Activated naive CD8-positive, alpha-beta T cell treated with anti-CD3 and anti-CD28 coated beads, Interleukin-2, amount 50 U/mL, for 24 hours (primary cell): ENCODE results near the gene SDK2.

Experiments used
- ATAC-seq: fragments of 150-1000 bp; cut with Tn5 transposase; one replicate; pipeline ENCODE4 v1.10.0; 2021
- DNase-seq: peaks from one replicate; pipeline ENCODE4 v3.0.0; 2021
- H3K27ac Mint-ChIP-seq: one replicate; pipeline ENCODE4 v1.8.0; 2021; ENCODE audit warnings: mild to moderate bottlenecking, mixed read lengths
- H3K27me3 Mint-ChIP-seq: one replicate; pipeline ENCODE4 v1.8.0; 2021; ENCODE audit warnings: mixed read lengths
- H3K36me3 Mint-ChIP-seq: one replicate; pipeline ENCODE4 v1.8.0; 2021; ENCODE audit warnings: low read depth, mixed read lengths
- H3K4me1 Mint-ChIP-seq: one replicate; pipeline ENCODE4 v1.8.0; 2021; ENCODE audit warnings: mixed read lengths
- H3K4me3 Mint-ChIP-seq: one replicate; pipeline ENCODE4 v1.8.0; 2021; ENCODE audit warnings: mild to moderate bottlenecking, moderate library complexity, mixed read lengths
- H3K9me3 Mint-ChIP-seq: one replicate; pipeline ENCODE4 v1.8.0; 2021; ENCODE audit warnings: mixed read lengths

The SDK2 gene

GRCh38 chr17:73667181-73667959 is 23.1 kb upstream of the SDK2 start:
- peak; percentile 8 for DNase-seq
- peaks cover 6% of the 10 kb centered on the region for H3K9me3 Mint-ChIP-seq
- H3K4me3 Mint-ChIP-seq, result peak overlapping the region; percentile 32
- H3K27ac Mint-ChIP-seq, result no peak overlapping the region
- ATAC-seq, result no peak
- H3K4me1 Mint-ChIP-seq, result peaks cover 16% of the 10 kb centered on the region
- H3K27me3 Mint-ChIP-seq, result no peaks in the 10 kb centered on the region
- no peaks in the 10 kb centered on the region for H3K36me3 Mint-ChIP-seq

- Mint-ChIP-seq H3K36me3 (no peaks in the 10 kb centered on the region), H3K4me3 (no peak overlapping the region), H3K27ac (no peak overlapping the region), H3K27me3 (no peaks in the 10 kb centered on the region), H3K4me1 (peaks cover 16% of the 10 kb centered on the region), H3K9me3 (no peaks in the 10 kb centered on the region)
- ATAC-seq (no peak), DNase-seq (no peak)
These were observed 19.4 kb upstream of the SDK2 start for GRCh38 chr17:73663614-73664013.

- ATAC-seq, result no peak
- Mint-ChIP-seq H3K36me3 (no peaks in the 10 kb centered on the region), H3K4me1 (peaks cover 3% of the 10 kb centered on the region), H3K4me3 (no peak overlapping the region), H3K9me3 (no peaks in the 10 kb centered on the region), H3K27ac (no peak overlapping the region), H3K27me3 (no peaks in the 10 kb centered on the region)
- no peak for DNase-seq
These were observed 16.1 kb upstream of the SDK2 start for GRCh38 chr17:73660366-73660765.

GRCh38 chr17:73658821-73659515 is 14.7 kb upstream of the SDK2 start:
- DNase-seq, result no peak
- Mint-ChIP-seq H3K4me3 (no peak overlapping the region), H3K36me3 (peaks cover 4% of the 10 kb centered on the region), H3K27me3 (no peaks in the 10 kb centered on the region), H3K27ac (no peak overlapping the region), H3K4me1 (peaks cover 3% of the 10 kb centered on the region), H3K9me3 (peaks cover 11% of the 10 kb centered on the region)
- ATAC-seq, result no peak

- Mint-ChIP-seq H3K27me3 (no peaks in the 10 kb centered on the region), H3K4me3 (no peak overlapping the region), H3K9me3 (peaks cover 20% of the 10 kb centered on the region), H3K36me3 (peaks cover 4% of the 10 kb centered on the region), H3K4me1 (peaks cover 3% of the 10 kb centered on the region), H3K27ac (no peak overlapping the region)
- DNase-seq, result peak; percentile 32
- ATAC-seq, result peak; percentile 40
These were observed 13.3 kb upstream of the SDK2 start for GRCh38 chr17:73657473-73658116.

GRCh38 chr17:73654241-73654640 is 10.0 kb upstream of the SDK2 start:
- no peak overlapping the region for H3K4me3 Mint-ChIP-seq
- peaks cover 4% of the 10 kb centered on the region for H3K36me3 Mint-ChIP-seq
- peaks cover 20% of the 10 kb centered on the region for H3K9me3 Mint-ChIP-seq
- ATAC-seq (no peak), DNase-seq (no peak)
- peaks cover 3% of the 10 kb centered on the region for H3K4me1 Mint-ChIP-seq
- H3K27ac Mint-ChIP-seq, result no peak overlapping the region
- H3K27me3 Mint-ChIP-seq, result no peaks in the 10 kb centered on the region

- Mint-ChIP-seq H3K9me3 (peaks cover 20% of the 10 kb centered on the region), H3K27me3 (no peaks in the 10 kb centered on the region), H3K4me3 (no peak overlapping the region), H3K4me1 (peaks cover 3% of the 10 kb centered on the region), H3K27ac (no peak overlapping the region), H3K36me3 (peaks cover 4% of the 10 kb centered on the region)
- DNase-seq (no peak), ATAC-seq (no peak)
These were observed 9.6 kb upstream of the SDK2 start for GRCh38 chr17:73653810-73654209.

- Mint-ChIP-seq H3K27me3 (no peaks in the 10 kb centered on the region), H3K9me3 (peaks cover 20% of the 10 kb centered on the region), H3K4me3 (no peak overlapping the region), H3K36me3 (peaks cover 4% of the 10 kb centered on the region), H3K4me1 (peaks cover 3% of the 10 kb centered on the region), H3K27ac (no peak overlapping the region)
- DNase-seq (no peak), ATAC-seq (no peak)
These were observed 8.7 kb upstream of the SDK2 start for GRCh38 chr17:73652886-73653480.

- Mint-ChIP-seq H3K4me1 (peaks cover 6% of the 10 kb centered on the region), H3K4me3 (no peak overlapping the region), H3K9me3 (peaks cover 20% of the 10 kb centered on the region), H3K27me3 (peaks cover 5% of the 10 kb centered on the region), H3K36me3 (peaks cover 4% of the 10 kb centered on the region), H3K27ac (no peak overlapping the region)
- no peak for DNase-seq
- no peak for ATAC-seq
These were observed 6.5 kb upstream of the SDK2 start for GRCh38 chr17:73650617-73651200.

- Mint-ChIP-seq H3K9me3 (peaks cover 20% of the 10 kb centered on the region), H3K27me3 (peaks cover 5% of the 10 kb centered on the region), H3K36me3 (peaks cover 4% of the 10 kb centered on the region), H3K27ac (no peak overlapping the region), H3K4me1 (peaks cover 6% of the 10 kb centered on the region), H3K4me3 (no peak overlapping the region)
- ATAC-seq (no peak), DNase-seq (no peak)
These were observed 5.9 kb upstream of the SDK2 start for GRCh38 chr17:73650140-73650539.

- no peaks in the 10 kb centered on the region for H3K36me3 Mint-ChIP-seq
- no peak for DNase-seq
- no peak overlapping the region for H3K27ac Mint-ChIP-seq
- no peak for ATAC-seq
- peaks cover 7% of the 10 kb centered on the region for H3K4me1 Mint-ChIP-seq
- H3K9me3 Mint-ChIP-seq, result peaks cover 10% of the 10 kb centered on the region
- H3K27me3 Mint-ChIP-seq, result peaks cover 6% of the 10 kb centered on the region
- no peak overlapping the region for H3K4me3 Mint-ChIP-seq
These were observed 4.7 kb upstream of the SDK2 start for GRCh38 chr17:73648974-73649373.

GRCh38 chr17:73648543-73648820 is 4.2 kb upstream of the SDK2 start:
- no peaks in the 10 kb centered on the region for H3K36me3 Mint-ChIP-seq
- H3K27me3 Mint-ChIP-seq, result peaks cover 7% of the 10 kb centered on the region
- peaks cover 8% of the 10 kb centered on the region for H3K4me1 Mint-ChIP-seq
- no peak overlapping the region for H3K27ac Mint-ChIP-seq
- H3K4me3 Mint-ChIP-seq, result no peak overlapping the region
- ATAC-seq, result no peak
- peaks cover 5% of the 10 kb centered on the region for H3K9me3 Mint-ChIP-seq
- DNase-seq, result no peak

- Mint-ChIP-seq H3K4me1 (peaks cover 10% of the 10 kb centered on the region), H3K27me3 (peaks cover 7% of the 10 kb centered on the region), H3K9me3 (no peaks in the 10 kb centered on the region), H3K4me3 (no peak overlapping the region), H3K27ac (no peak overlapping the region), H3K36me3 (no peaks in the 10 kb centered on the region)
- ATAC-seq (no peak), DNase-seq (no peak)
These were observed 3.7 kb upstream of the SDK2 start for GRCh38 chr17:73647772-73648542.

GRCh38 chr17:73647301-73647695 is 3.1 kb upstream of the SDK2 start:
- ATAC-seq (no peak), DNase-seq (no peak)
- H3K4me3 Mint-ChIP-seq, result no peak overlapping the region
- no peaks in the 10 kb centered on the region for H3K36me3 Mint-ChIP-seq
- peaks cover 13% of the 10 kb centered on the region for H3K4me1 Mint-ChIP-seq
- no peaks in the 10 kb centered on the region for H3K9me3 Mint-ChIP-seq
- peaks cover 7% of the 10 kb centered on the region for H3K27me3 Mint-ChIP-seq
- H3K27ac Mint-ChIP-seq, result no peak overlapping the region
